Embryonic facial prominence (tissue), 1 donor: Measurements from ENCODE around the gene RAB32.
A peak's percentile ranks its signal among the peaks of the same experiment; 100 is the strongest.
"Not testable (repeated sequence)": the region's sequence is repeated elsewhere in the genome, so short reads cannot be mapped to it uniquely, and the experiment has no call there.

Source experiments
- DNase-seq: peaks from one replicate; pipeline ENCODE4 v3.0.0-alpha.2; 2016; ENCODE audit errors: extremely low spot score

The RAB32 gene

DNA sequence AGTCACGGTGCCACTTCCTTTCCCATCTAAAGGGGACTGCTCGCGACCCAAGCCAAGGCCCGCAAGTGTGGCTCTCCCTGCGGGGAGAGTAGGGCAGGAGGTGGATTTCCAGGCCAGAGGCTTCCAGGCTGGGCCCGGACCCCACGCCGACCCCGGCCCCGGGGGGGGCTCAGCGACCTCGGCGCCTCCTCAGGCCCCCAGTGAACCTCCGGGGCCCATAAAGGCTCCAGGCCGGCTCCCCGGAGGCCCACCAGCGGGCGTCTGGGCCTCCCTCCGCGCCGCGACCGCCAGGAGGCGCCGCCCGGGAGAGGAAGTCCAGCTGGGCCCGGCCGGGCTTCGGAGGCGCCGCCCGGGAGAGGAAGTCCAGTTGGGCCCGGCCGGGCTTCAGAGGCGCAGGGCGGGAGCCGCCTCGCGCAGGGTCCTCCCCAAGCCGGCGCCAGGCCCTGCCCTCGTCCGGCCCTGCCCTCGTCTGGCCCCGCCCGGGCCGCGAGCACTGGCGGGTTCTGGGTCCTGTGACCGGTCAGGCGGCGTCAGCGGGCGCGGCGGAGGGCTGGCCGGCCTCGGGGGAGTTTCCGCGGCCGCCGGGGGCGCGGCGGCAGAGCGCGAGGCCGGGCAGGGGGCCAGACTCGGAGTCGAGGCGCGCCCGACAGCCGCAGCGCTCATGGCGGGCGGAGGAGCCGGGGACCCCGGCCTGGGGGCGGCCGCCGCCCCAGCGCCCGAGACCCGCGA is at the start of gene RAB32:
TSS of gene RAB32 (plus strand) at position 623 of the 729 bp plus-strand sequence. CDS start at position 662, 39 bp downstream.
- peak; percentile 33 for DNase-seq

DNA sequence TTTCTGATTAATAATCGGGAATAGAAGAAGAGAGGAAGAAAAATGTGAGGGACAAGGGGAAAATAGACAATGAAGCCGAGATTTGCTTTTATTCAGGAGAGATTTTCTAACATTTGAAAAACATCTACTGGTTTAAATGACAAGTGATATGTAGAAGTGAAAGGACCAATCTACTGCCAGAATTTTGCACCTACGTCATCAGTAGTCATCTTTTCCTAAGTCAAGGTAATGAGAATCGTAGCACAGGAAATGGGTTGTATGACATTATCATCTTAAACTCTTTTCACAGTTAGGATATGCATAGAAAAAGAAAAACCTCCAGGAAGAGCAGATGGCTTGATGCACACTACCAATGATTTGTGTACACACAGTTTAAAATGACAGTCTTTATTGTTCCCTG is 45.3 kb upstream of the RAB32 start:
- DNase-seq: no peak

GRCh38 chr6:146503096-146503495 is 40.5 kb upstream of the RAB32 start:
- no peak for DNase-seq

GRCh38 chr6:146515212-146515611 is 28.4 kb upstream of the RAB32 start:
- DNase-seq: no peak

GRCh38 chr6:146526192-146526591 is 17.4 kb upstream of the RAB32 start:
- DNase-seq: no peak

DNA sequence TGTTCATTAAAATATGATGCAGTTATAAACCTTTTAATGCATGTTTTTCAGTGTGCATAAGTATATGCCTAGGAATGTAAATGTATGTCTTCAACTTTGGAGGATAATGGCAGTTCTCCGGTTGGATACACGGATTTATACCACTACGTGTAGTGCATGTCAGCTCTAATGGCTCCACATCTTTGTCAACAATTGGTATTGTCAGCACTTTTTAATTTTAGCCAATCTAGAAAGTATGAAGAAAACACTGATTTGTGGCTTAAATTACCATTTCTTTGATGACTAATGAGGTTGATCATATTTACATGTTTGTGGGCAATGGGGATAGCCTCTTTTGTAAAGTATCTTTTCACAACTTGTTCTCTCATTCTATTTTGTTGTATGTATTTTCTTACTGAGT is 10.9 kb upstream of the RAB32 start:
- no peak for DNase-seq

- DNase-seq: no peak
Measured at GRCh38 chr6:146542881-146543210, 787 bp upstream of the RAB32 start.

- peak; percentile 25 for DNase-seq
Measured at GRCh38 chr6:146543940-146544615, 445 bp downstream of the RAB32 start.

- no peak for DNase-seq
Measured at GRCh38 chr6:146544616-146545182, 1.1 kb downstream of the RAB32 start.

GRCh38 chr6:146545581-146545980 is 1.9 kb downstream of the RAB32 start:
- no peak for DNase-seq

DNA sequence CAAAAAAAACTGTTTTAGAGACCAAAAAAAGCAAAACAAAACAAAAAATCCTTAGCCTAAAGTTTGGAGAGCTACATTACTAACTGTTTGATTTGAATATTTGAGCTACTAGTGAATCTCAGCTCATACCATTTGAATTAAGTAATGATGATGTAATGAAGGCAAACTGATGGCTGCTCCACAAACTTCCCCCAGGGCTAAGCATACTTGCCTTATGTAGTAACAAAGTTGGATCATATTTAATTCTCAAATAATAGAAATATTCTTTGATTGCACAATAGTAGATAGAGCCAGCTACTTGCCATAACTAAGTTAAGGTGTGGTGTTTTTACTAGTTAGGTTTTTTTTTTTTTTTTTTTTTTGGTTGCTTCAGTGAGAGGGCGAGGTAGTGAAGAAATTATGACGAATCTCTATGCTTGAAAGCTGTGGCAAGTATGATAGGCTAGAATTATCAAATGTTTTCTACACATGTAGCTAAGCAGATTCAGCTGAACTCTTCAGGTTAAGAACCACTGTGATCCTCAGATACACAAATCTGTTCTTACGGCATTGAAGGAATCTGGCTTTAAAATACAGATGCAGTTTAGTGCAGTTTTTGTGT is 2.9 kb downstream of the RAB32 start:
- DNase-seq: peak; percentile 39

DNA sequence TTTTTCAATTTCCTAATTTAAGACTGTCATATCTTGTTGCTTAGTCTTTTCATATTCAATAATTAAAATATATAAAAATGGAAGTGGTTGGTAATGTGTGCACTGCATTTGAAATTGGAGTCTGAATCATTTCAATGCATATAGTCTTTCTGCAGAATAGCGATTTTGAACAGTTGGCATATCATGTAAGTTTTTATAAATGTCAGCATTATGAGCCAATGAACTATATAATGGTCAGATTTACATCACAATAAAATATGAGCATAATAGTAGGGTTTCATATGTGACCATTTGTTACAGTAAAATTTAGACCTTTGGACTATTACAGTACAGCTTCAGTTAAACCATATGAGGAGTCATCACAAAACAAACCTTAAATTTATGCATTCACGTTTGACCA is 4.3 kb downstream of the RAB32 start:
- no peak for DNase-seq

- DNase-seq: no peak
Measured at GRCh38 chr6:146548898-146549374, 5.3 kb downstream of the RAB32 start.

DNA sequence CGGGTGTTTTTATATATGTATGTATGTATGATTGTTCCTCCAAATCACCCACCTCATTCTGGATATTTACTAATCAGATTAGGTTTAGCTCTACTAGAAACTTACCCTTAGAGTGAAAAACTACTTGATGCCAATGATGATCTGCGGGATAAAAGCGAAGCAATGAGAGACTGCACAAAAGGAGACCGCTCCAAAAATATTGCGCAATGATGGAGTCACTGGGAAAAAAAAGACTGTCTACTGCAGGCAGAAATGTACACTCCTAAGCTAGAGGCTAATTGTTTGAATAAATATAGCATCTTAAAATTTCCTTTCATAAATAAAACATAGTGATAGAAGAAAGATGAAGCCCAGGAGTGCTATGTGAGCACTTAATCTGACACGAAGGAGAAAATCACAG is 7.3 kb downstream of the RAB32 start:
- no peak for DNase-seq

GRCh38 chr6:146551545-146551944 is 7.9 kb downstream of the RAB32 start:
- DNase-seq: no peak

DNA sequence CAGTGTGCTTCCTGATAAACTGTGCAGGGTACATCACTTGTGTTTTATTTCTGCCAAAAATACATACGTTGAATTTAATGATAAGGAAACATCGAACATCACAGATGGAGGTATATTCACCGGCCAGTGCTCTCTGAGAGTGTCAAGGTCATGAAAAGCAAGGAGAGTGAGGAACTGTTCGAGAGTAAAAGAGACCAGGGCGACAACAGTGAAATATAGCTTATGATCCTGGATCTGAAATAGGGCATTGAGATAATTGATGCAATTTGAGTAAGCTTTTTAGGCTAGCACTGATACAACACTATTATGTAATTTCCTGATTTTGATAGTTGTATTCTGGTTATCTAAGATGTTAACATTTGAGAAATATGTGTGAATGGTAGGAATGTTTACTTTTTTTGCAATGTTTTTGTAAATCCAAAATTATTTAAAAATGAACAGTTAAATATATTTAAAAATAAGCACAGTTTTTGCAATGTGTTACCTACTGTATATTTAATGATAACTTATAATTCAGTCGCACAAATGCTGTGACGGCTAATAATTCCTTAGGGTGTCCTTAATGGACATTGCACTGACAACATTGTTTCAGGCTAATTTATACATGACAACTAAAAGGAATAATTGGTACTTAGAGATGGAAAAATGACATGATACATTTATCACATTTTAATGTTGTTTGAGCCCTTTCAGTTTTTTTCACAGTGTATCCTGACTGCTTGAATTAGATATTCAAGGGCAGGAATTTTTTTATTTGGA is 9.9 kb downstream of the RAB32 start:
- DNase-seq: no peak

- no peak for DNase-seq
Measured at GRCh38 chr6:146560607-146561006, 17.0 kb downstream of the RAB32 start.

DNA sequence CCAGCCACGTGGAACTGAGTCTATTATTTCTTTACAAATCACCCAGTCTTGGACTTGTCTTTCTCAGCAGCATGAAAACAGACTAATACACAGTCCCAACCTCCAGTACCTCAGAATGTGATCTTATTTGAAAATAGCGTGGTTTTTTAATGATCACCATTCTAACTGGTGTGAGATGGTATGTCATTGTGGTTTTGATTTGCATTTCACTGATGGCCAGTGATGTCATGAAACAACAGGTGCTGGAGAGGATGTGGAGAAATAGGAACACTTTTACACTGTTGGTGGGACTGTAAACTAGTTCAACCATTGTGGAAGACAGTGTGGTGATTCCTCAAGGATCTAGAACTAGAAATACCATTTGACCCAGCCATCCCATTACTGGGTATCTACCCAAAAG is 23.0 kb downstream of the RAB32 start:
- DNase-seq: not testable (repeated sequence)

- DNase-seq: not testable (repeated sequence)
Measured at GRCh38 chr6:146568619-146569018, 25.0 kb downstream of the RAB32 start.

- DNase-seq: no peak
Measured at GRCh38 chr6:146574211-146574610, 30.6 kb downstream of the RAB32 start.

- DNase-seq: no peak
Measured at GRCh38 chr6:146578054-146578453, 34.4 kb downstream of the RAB32 start.

GRCh38 chr6:146581968-146582367 is 38.3 kb downstream of the RAB32 start:
- no peak for DNase-seq
